ENCODE results near the gene FIGNL1.

FIGNL1 gene

GRCh38 chr7:50450590-50451032 is 461 bp upstream of the FIGNL1 start:
- Histone ChIP-seq H3K4me3 (peak overlapping the region; percentile 97), H3K9ac (ENCODE audit: insufficient read length) (peak overlapping the region; percentile 94), H3K27ac (no peak overlapping the region), H3K36me3 (ENCODE audit: insufficient read depth, low read length) (peaks cover 24% of the 10 kb centered on the region), H3K9me3 (ENCODE audit: low read depth, low read length) (no peaks in the 10 kb centered on the region)
- DNase-seq (ENCODE audit: low read depth, low spot score): no peak
- TF ChIP-seq POLR2AphosphoS5 (IDR thresholded peaks at IDR 0.05; ENCODE audit: borderline replicate concordance, low read depth, low read length) (no peak), EZH2 (IDR thresholded peaks at IDR 0.05) (no peak), FOXP2 (optimal IDR thresholded peaks at IDR 0.05; ENCODE audit: control extremely low read depth, extremely low read length, insufficient read depth) (no peak)

GRCh38 chr7:50449501-50449880 is 659 bp downstream of the FIGNL1 start:
- Histone ChIP-seq H3K27ac (no peak overlapping the region), H3K9me3 (ENCODE audit: low read depth, low read length) (no peaks in the 10 kb centered on the region), H3K36me3 (ENCODE audit: insufficient read depth, low read length) (peaks cover 35% of the 10 kb centered on the region), H3K9ac (ENCODE audit: insufficient read length) (peak overlapping the region; percentile 94), H3K4me3 (peak overlapping the region; percentile 97)
- no peak for DNase-seq (ENCODE audit: low read depth, low spot score)
- TF ChIP-seq EZH2 (IDR thresholded peaks at IDR 0.05): no peak
- no peak for TF ChIP-seq POLR2AphosphoS5 (IDR thresholded peaks at IDR 0.05; ENCODE audit: borderline replicate concordance, low read depth, low read length)
- no peak for TF ChIP-seq FOXP2 (optimal IDR thresholded peaks at IDR 0.05; ENCODE audit: control extremely low read depth, extremely low read length, insufficient read depth)

- peak overlapping the region; percentile 97 for H3K4me3 ChIP-seq
- peak overlapping the region; percentile 94 for H3K9ac ChIP-seq (ENCODE audit: insufficient read length)
- H3K27ac ChIP-seq: no peak overlapping the region
- no peak for DNase-seq (ENCODE audit: low read depth, low spot score)
- no peaks in the 10 kb centered on the region for H3K9me3 ChIP-seq (ENCODE audit: low read depth, low read length)
- TF ChIP-seq FOXP2 (optimal IDR thresholded peaks at IDR 0.05; ENCODE audit: control extremely low read depth, extremely low read length, insufficient read depth): no peak
- TF ChIP-seq EZH2 (IDR thresholded peaks at IDR 0.05): no peak
- no peak for TF ChIP-seq POLR2AphosphoS5 (IDR thresholded peaks at IDR 0.05; ENCODE audit: borderline replicate concordance, low read depth, low read length)
- H3K36me3 ChIP-seq (ENCODE audit: insufficient read depth, low read length): peaks cover 42% of the 10 kb centered on the region
These were observed 1.3 kb downstream of the FIGNL1 start for GRCh38 chr7:50448823-50449222.

- Histone ChIP-seq H3K9ac (ENCODE audit: insufficient read length) (no peak overlapping the region), H3K27ac (no peak overlapping the region), H3K4me3 (no peak overlapping the region), H3K36me3 (ENCODE audit: insufficient read depth, low read length) (peaks cover 52% of the 10 kb centered on the region), H3K9me3 (ENCODE audit: low read depth, low read length) (no peaks in the 10 kb centered on the region)
- no peak for TF ChIP-seq EZH2 (IDR thresholded peaks at IDR 0.05)
- no peak for TF ChIP-seq POLR2AphosphoS5 (IDR thresholded peaks at IDR 0.05; ENCODE audit: borderline replicate concordance, low read depth, low read length)
- TF ChIP-seq FOXP2 (optimal IDR thresholded peaks at IDR 0.05; ENCODE audit: control extremely low read depth, extremely low read length, insufficient read depth): no peak
- DNase-seq (ENCODE audit: low read depth, low spot score): no peak
These were observed 3.6 kb downstream of the FIGNL1 start for GRCh38 chr7:50446542-50446960.

- no peak overlapping the region for H3K4me3 ChIP-seq
- TF ChIP-seq EZH2 (IDR thresholded peaks at IDR 0.05) (no peak), POLR2AphosphoS5 (IDR thresholded peaks at IDR 0.05; ENCODE audit: borderline replicate concordance, low read depth, low read length) (no peak), FOXP2 (optimal IDR thresholded peaks at IDR 0.05; ENCODE audit: control extremely low read depth, extremely low read length, insufficient read depth) (no peak)
- no peaks in the 10 kb centered on the region for H3K9me3 ChIP-seq (ENCODE audit: low read depth, low read length)
- no peak overlapping the region for H3K9ac ChIP-seq (ENCODE audit: insufficient read length)
- H3K27ac ChIP-seq: no peak overlapping the region
- DNase-seq (ENCODE audit: low read depth, low spot score): no peak
- H3K36me3 ChIP-seq (ENCODE audit: insufficient read depth, low read length): peaks cover 38% of the 10 kb centered on the region
These were observed 13.9 kb downstream of the FIGNL1 start for GRCh38 chr7:50436133-50436806.

- Histone ChIP-seq H3K4me3 (no peak overlapping the region), H3K27ac (no peak overlapping the region), H3K9ac (ENCODE audit: insufficient read length) (no peak overlapping the region), H3K9me3 (ENCODE audit: low read depth, low read length) (no peaks in the 10 kb centered on the region), H3K36me3 (ENCODE audit: insufficient read depth, low read length) (peaks cover under 1% of the 10 kb centered on the region; the same call in 1 of the 2 replicates)
- TF ChIP-seq FOXP2 (optimal IDR thresholded peaks at IDR 0.05; ENCODE audit: control extremely low read depth, extremely low read length, insufficient read depth) (no peak), POLR2AphosphoS5 (IDR thresholded peaks at IDR 0.05; ENCODE audit: borderline replicate concordance, low read depth, low read length) (no peak), EZH2 (IDR thresholded peaks at IDR 0.05) (no peak)
- no peak for DNase-seq (ENCODE audit: low read depth, low spot score)
These were observed 18.3 kb downstream of the FIGNL1 start for GRCh38 chr7:50431722-50432305.

GRCh38 chr7:50431316-50431715 is 18.8 kb downstream of the FIGNL1 start:
- Histone ChIP-seq H3K27ac (no peak overlapping the region), H3K9me3 (ENCODE audit: low read depth, low read length) (no peaks in the 10 kb centered on the region), H3K36me3 (ENCODE audit: insufficient read depth, low read length) (no peaks in the 10 kb centered on the region), H3K4me3 (no peak overlapping the region), H3K9ac (ENCODE audit: insufficient read length) (no peak overlapping the region)
- DNase-seq (ENCODE audit: low read depth, low spot score): no peak
- no peak for TF ChIP-seq EZH2 (IDR thresholded peaks at IDR 0.05)
- no peak for TF ChIP-seq FOXP2 (optimal IDR thresholded peaks at IDR 0.05; ENCODE audit: control extremely low read depth, extremely low read length, insufficient read depth)
- no peak for TF ChIP-seq POLR2AphosphoS5 (IDR thresholded peaks at IDR 0.05; ENCODE audit: borderline replicate concordance, low read depth, low read length)

- no peaks in the 10 kb centered on the region for H3K36me3 ChIP-seq (ENCODE audit: insufficient read depth, low read length)
- no peak for TF ChIP-seq FOXP2 (optimal IDR thresholded peaks at IDR 0.05; ENCODE audit: control extremely low read depth, extremely low read length, insufficient read depth)
- TF ChIP-seq POLR2AphosphoS5 (IDR thresholded peaks at IDR 0.05; ENCODE audit: borderline replicate concordance, low read depth, low read length): no peak
- TF ChIP-seq EZH2 (IDR thresholded peaks at IDR 0.05): no peak
- H3K4me3 ChIP-seq: no peak overlapping the region
- no peaks in the 10 kb centered on the region for H3K9me3 ChIP-seq (ENCODE audit: low read depth, low read length)
- no peak overlapping the region for H3K9ac ChIP-seq (ENCODE audit: insufficient read length)
- no peak overlapping the region for H3K27ac ChIP-seq
- no peak for DNase-seq (ENCODE audit: low read depth, low spot score)
These were observed 21.2 kb downstream of the FIGNL1 start for GRCh38 chr7:50428911-50429310.

Measured in SK-N-MC (cell line).